Measurements from ENCODE around the gene ZKSCAN8.

Gene ZKSCAN8

DNA sequence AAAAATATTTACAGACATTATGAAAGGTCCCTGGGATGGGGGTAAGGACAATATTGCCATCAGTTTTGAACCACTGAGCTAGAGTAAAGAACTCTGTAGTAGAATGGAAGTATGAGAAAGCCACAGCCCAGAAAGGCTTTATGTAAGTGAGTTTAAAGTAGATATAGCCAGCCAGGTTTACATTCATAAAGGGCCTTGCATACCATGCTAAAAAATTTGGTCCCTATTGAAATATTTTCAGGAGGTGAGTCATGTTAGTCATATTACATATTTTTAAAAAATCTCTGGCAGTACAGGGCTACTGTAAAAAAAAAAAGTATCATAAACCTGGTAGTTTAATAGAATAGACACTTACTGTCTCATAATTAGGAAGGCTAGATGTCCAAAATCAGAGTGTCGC, 3.5 kb downstream of the ZKSCAN8 start:
- H3K36me3 ChIP-seq, result peaks cover 65% of the 10 kb centered on the region
- TF ChIP-seq, protein P1, sequence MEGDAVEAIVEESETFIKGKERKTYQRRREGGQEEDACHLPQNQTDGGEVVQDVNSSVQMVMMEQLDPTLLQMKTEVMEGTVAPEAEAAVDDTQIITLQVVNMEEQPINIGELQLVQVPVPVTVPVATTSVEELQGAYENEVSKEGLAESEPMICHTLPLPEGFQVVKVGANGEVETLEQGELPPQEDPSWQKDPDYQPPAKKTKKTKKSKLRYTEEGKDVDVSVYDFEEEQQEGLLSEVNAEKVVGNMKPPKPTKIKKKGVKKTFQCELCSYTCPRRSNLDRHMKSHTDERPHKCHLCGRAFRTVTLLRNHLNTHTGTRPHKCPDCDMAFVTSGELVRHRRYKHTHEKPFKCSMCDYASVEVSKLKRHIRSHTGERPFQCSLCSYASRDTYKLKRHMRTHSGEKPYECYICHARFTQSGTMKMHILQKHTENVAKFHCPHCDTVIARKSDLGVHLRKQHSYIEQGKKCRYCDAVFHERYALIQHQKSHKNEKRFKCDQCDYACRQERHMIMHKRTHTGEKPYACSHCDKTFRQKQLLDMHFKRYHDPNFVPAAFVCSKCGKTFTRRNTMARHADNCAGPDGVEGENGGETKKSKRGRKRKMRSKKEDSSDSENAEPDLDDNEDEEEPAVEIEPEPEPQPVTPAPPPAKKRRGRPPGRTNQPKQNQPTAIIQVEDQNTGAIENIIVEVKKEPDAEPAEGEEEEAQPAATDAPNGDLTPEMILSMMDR (IDR thresholded peaks at IDR 0.05; ENCODE audit: low read depth, low read length), result no peak

DNA sequence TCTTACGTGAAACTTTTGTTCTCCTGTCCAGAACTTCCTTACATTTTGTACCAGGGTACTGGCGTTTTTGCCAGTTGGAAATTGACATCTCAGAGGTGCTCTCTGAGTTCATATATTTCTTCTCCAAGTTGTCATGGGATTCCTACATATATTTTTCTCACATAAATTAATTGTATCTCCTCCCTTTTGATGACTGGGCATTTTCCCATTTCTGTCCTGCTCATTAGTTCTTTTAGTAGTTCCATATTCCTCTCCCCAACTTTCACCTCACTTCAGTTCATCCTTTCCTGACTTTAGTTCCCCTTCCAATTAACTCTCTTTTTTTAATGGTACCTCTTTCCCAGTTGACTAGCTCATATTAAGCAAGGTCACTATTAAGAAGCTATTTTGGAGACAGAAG, 10.8 kb downstream of the ZKSCAN8 start:
- TF ChIP-seq, protein P1 (IDR thresholded peaks at IDR 0.05; ENCODE audit: low read depth, low read length), result no peak
- DNase-seq, result no peak
- H3K36me3 ChIP-seq, result peaks cover 99% of the 10 kb centered on the region
- H3K27me3 ChIP-seq (ENCODE audit: insufficient read depth, low read depth, severe bottlenecking), result no peaks in the 10 kb centered on the region
- no peak overlapping the region for H3K4me3 ChIP-seq (ENCODE audit: low read depth, low read length)
- H3K27ac ChIP-seq, result no peak overlapping the region
- H3K9me3 ChIP-seq (ENCODE audit: severe bottlenecking), result peaks cover 2% of the 10 kb centered on the region

More for the DNA sequence above, 3.5 kb downstream of the ZKSCAN8 start:
- DNase-seq, result no peak
- Histone ChIP-seq H3K27me3 (ENCODE audit: insufficient read depth, low read depth, severe bottlenecking) (no peaks in the 10 kb centered on the region), H3K4me3 (ENCODE audit: low read depth, low read length) (no peak overlapping the region), H3K9me3 (ENCODE audit: severe bottlenecking) (no peaks in the 10 kb centered on the region), H3K27ac (no peak overlapping the region)

DNA sequence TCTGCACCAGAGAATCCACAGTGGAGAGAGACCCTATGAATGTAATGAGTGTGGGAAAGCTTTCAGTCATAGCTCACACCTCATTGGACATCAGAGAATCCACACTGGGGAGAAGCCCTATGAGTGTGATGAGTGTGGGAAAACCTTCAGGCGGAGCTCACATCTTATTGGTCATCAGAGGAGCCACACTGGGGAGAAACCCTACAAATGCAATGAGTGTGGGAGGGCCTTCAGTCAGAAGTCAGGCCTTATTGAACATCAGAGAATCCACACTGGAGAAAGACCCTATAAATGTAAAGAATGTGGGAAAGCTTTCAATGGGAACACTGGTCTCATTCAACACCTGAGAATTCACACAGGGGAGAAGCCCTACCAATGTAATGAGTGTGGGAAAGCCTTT, 11.9 kb downstream of the ZKSCAN8 start:
- no peak overlapping the region for H3K27ac ChIP-seq
- H3K27me3 ChIP-seq (ENCODE audit: insufficient read depth, low read depth, severe bottlenecking), result no peaks in the 10 kb centered on the region
- TF ChIP-seq, protein P1 (IDR thresholded peaks at IDR 0.05; ENCODE audit: low read depth, low read length), result no peak
- no peak for DNase-seq
- peaks cover 89% of the 10 kb centered on the region for H3K36me3 ChIP-seq
- no peak overlapping the region for H3K4me3 ChIP-seq (ENCODE audit: low read depth, low read length)
- H3K9me3 ChIP-seq (ENCODE audit: severe bottlenecking), result peaks cover 2% of the 10 kb centered on the region

DNA sequence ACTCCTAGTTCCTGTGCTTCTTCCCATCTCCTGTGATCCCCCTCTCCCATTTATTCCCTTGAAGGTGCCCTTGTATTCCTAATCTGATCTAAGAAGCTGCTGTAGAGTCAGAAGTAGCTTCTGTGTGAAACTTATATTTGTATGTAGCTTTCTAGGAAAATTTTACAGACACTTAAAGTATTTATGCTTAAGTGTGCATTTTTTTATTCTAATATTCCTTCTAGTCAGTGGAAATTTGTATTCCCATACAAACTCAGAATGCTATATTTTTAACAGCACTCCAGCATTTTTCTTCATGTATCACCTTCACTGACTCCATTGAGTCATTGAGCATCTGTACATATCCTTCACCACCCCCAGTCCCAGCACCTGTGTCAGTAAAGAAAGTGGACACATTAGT, 12.7 kb downstream of the ZKSCAN8 start:
- TF ChIP-seq, protein P1 (IDR thresholded peaks at IDR 0.05; ENCODE audit: low read depth, low read length), result no peak

DNA sequence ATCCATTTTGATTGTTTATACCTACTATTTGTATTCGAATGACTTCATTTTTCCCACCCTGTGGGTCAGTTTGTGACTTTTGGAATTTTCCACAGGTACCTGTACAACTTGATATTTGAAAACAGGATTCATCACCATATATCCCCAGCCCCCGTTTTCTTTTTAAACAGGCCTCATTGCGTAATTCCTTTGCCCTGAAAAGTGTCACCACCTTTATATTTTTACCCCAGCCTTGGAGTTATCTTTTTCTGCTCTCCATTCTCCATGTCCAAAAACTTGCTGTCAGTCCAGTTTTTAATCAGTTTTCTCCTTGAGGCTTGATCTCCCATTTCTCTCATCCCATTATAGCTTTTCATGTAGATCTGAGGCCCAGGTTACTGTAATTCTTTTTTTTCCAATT, 16.6 kb downstream of the ZKSCAN8 start:
- Histone ChIP-seq H3K27me3 (ENCODE audit: insufficient read depth, low read depth, severe bottlenecking) (no peaks in the 10 kb centered on the region), H3K4me3 (ENCODE audit: low read depth, low read length) (no peak overlapping the region), H3K27ac (no peak overlapping the region), H3K9me3 (ENCODE audit: severe bottlenecking) (no peaks in the 10 kb centered on the region), H3K36me3 (peaks cover 45% of the 10 kb centered on the region)
- TF ChIP-seq, protein P1 (IDR thresholded peaks at IDR 0.05; ENCODE audit: low read depth, low read length), result no peak
- DNase-seq, result no peak

More for the DNA sequence above, 12.7 kb downstream of the ZKSCAN8 start:
- Histone ChIP-seq H3K9me3 (ENCODE audit: severe bottlenecking) (peaks cover 2% of the 10 kb centered on the region), H3K4me3 (ENCODE audit: low read depth, low read length) (no peak overlapping the region), H3K36me3 (peaks cover 85% of the 10 kb centered on the region), H3K27ac (no peak overlapping the region), H3K27me3 (ENCODE audit: insufficient read depth, low read depth, severe bottlenecking) (no peaks in the 10 kb centered on the region)
- no peak for DNase-seq

DNA sequence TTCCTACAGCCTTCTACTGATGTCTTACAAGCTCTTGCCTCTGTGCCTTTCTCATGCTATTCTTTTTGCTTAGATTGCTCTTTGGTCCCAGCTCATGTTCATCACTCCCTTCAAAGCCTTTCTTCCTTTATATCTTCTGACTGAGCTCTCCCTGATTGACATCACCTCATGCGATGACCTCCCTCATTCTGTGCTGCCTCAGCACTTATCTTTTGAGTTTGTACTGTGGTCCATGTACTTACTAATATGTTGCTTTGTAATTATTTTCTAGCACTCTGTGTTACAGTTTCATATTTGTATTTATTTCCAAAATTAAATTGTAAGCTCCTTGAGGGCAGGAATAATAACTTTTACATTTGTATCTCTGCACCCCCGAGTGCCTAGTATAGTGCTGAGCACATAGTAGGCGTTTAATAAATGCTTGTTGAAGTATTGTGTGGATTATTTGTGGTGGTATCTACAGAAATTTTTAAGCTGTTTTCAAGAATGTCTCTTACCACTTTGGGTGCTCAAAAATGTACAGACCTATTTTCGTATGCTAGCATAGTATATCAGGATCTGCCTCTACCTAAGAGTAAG, 17.4 kb downstream of the ZKSCAN8 start:
- TF ChIP-seq, protein P1 (IDR thresholded peaks at IDR 0.05; ENCODE audit: low read depth, low read length), result no peak
- DNase-seq, result no peak
- Histone ChIP-seq H3K9me3 (ENCODE audit: severe bottlenecking) (no peaks in the 10 kb centered on the region), H3K36me3 (peaks cover 37% of the 10 kb centered on the region), H3K4me3 (ENCODE audit: low read depth, low read length) (no peak overlapping the region), H3K27me3 (ENCODE audit: insufficient read depth, low read depth, severe bottlenecking) (no peaks in the 10 kb centered on the region), H3K27ac (no peak overlapping the region)

Measured in WERI-Rb-1 (cell line).